Kidney epithelial cell (primary cell): ENCODE data around the gene OR52K1. TPM values are rescaled to one million over a fixed set of nuclear protein-coding genes. Genes with fewer than 3 reads are reported as not detected.
"Not testable (repeated sequence)": the region's sequence is repeated elsewhere in the genome, so short reads cannot be mapped to it uniquely, and the experiment has no call there.

ENCODE experiments used
- DNase-seq: peaks from one replicate; pipeline ENCODE4 v3.0.0-alpha.2; 2010; ENCODE audit warnings: low read depth
- H3K27me3 ChIP-seq: 2 replicates; pipeline ENCODE4 v1.6.0; 2011; ENCODE audit warnings: low read length; ENCODE audit not compliant: control insufficient read depth, insufficient read depth
- H3K36me3 ChIP-seq: 2 replicates; pipeline ENCODE4 v1.5.1; 2011; ENCODE audit warnings: low read length; ENCODE audit not compliant: control insufficient read depth, insufficient read depth
- H3K4me3 ChIP-seq: 2 replicates; pipeline ENCODE4 v1.5.1; 2011; ENCODE audit warnings: low read depth, mild to moderate bottlenecking, control low read depth, low read length
- total RNA-seq: library from RNA; depleted of rRNA; stranded (reverse); fragments of >200 nt; gene quantifications from 2 replicates; pipeline ENCODE4 v1.2.3, GENCODE V29; 2015
- TF ChIP-seq, protein P1 (sequence below): IDR thresholded peaks from 2 replicates; pipeline ENCODE4 v1.5.1; 2011; ENCODE audit warnings: mild to moderate bottlenecking, moderate library complexity, low read length, control low read depth, inconsistent platforms; ENCODE audit not compliant: insufficient read depth, poor library complexity, severe bottlenecking

OR52K1 gene
- total RNA-seq, 1 donor from 2014 or later = not detected

DNA sequence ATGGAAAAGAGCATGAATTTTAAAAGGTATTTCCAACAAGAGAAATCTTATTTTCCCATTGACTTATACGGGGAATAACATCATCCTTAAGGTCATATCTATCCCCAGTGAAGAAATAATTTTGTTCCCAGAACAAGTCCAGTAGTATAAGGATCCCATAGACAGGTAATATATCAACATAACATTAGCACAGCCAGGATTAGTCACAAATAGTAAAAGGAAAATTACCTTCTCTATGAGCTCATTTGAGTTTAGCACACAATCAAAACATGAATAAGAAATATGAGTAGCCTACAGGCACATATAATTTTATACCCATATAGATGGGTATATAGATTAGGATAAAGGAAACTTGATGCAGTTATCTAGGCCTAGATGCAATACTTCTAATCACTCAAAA, 2.8 kb upstream of the OR52K1 start:
- H3K27me3 ChIP-seq = no peaks in the 10 kb centered on the region
- TF ChIP-seq, protein P1, sequence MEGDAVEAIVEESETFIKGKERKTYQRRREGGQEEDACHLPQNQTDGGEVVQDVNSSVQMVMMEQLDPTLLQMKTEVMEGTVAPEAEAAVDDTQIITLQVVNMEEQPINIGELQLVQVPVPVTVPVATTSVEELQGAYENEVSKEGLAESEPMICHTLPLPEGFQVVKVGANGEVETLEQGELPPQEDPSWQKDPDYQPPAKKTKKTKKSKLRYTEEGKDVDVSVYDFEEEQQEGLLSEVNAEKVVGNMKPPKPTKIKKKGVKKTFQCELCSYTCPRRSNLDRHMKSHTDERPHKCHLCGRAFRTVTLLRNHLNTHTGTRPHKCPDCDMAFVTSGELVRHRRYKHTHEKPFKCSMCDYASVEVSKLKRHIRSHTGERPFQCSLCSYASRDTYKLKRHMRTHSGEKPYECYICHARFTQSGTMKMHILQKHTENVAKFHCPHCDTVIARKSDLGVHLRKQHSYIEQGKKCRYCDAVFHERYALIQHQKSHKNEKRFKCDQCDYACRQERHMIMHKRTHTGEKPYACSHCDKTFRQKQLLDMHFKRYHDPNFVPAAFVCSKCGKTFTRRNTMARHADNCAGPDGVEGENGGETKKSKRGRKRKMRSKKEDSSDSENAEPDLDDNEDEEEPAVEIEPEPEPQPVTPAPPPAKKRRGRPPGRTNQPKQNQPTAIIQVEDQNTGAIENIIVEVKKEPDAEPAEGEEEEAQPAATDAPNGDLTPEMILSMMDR = no peak
- DNase-seq = no peak
- H3K36me3 ChIP-seq = no peaks in the 10 kb centered on the region
- no peak overlapping the region for H3K4me3 ChIP-seq

GRCh38 chr11:4480577-4481239, 1.7 kb upstream of the OR52K1 start:
- H3K36me3 ChIP-seq = no peaks in the 10 kb centered on the region
- DNase-seq = no peak
- TF ChIP-seq, protein P1 = no peak
- no peaks in the 10 kb centered on the region for H3K27me3 ChIP-seq
- H3K4me3 ChIP-seq = no peak overlapping the region

- DNase-seq = no peak
- no peak overlapping the region for H3K4me3 ChIP-seq
- no peaks in the 10 kb centered on the region for H3K27me3 ChIP-seq
- H3K36me3 ChIP-seq = no peaks in the 10 kb centered on the region
- TF ChIP-seq, protein P1 = no peak
Measured at GRCh38 chr11:4481240-4481582, 1.2 kb upstream of the OR52K1 start.

GRCh38 chr11:4484310-4484709, 1.9 kb downstream of the OR52K1 start:
- TF ChIP-seq, protein P1 = no peak
- no peak for DNase-seq
- no peak overlapping the region for H3K4me3 ChIP-seq
- H3K36me3 ChIP-seq = no peaks in the 10 kb centered on the region
- H3K27me3 ChIP-seq = no peaks in the 10 kb centered on the region

- not testable (repeated sequence) for DNase-seq, H3K27me3 ChIP-seq, H3K36me3 ChIP-seq, H3K4me3 ChIP-seq
Measured at GRCh38 chr11:4491405-4491804, 9.0 kb downstream of the OR52K1 start.

GRCh38 chr11:4491878-4492606, 9.6 kb downstream of the OR52K1 start:
- Histone ChIP-seq H3K36me3 (no peaks in the 10 kb centered on the region), H3K27me3 (no peaks in the 10 kb centered on the region), H3K4me3 (no peak overlapping the region)
- no peak for DNase-seq
- TF ChIP-seq, protein P1 = no peak
